Peyer's patch (tissue), 4 donors: ENCODE data around the gene ENC1. TPM values are rescaled to one million over a fixed set of nuclear protein-coding genes. Genes with fewer than 3 reads are reported as not detected.

Experiments used
- DNase-seq, 3 donors: peaks; one replicate each; pipeline ENCODE4 v3.0.0-alpha.2; 2017 to 2019
- H3K27ac ChIP-seq, 4 donors: fragments of 200-600 bp; sonication (generic); one replicate each; pipeline ENCODE4 v1.5.1; 2016 to 2019
- H3K27me3 ChIP-seq, 2 donors: fragments of 200-600 bp; sonication (generic); one replicate each; pipeline ENCODE4 v1.5.1; 2019
- H3K36me3 ChIP-seq, 3 donors: fragments of 200-600 bp; sonication (generic); one replicate each; pipeline ENCODE4 v1.5.1; 2016 to 2019
- H3K4me1 ChIP-seq, 4 donors: fragments of 200-600 bp; sonication (generic); one replicate each; pipeline ENCODE4 v1.5.1; 2016 to 2019
- H3K4me3 ChIP-seq, 4 donors: fragments of 200-600 bp; sonication (generic); 1 replicate in 3 of 4; 2 replicates in 1 of 4; pipeline ENCODE4 v1.5.1; 2016 to 2019; ENCODE audit warnings: mild to moderate bottlenecking in 1 of 4
- H3K9me3 ChIP-seq, 4 donors: fragments of 200-600 bp; sonication (generic); one replicate each; pipeline ENCODE4 v1.5.1; 2016 to 2019; ENCODE audit warnings: mild to moderate bottlenecking in 1 of 4
- POLR2A ChIP-seq, 2 donors: fragments of 450-650 bp; IDR thresholded peaks; one replicate each; pipeline ENCODE4 v1.5.1; 2017; ENCODE audit warnings: antibody characterized with exemption in 2 of 2, mild to moderate bottlenecking in 2 of 2, moderate library complexity in 2 of 2
- total RNA-seq, 4 donors: library from RNA; depleted of rRNA; stranded (reverse); fragments of >200 nt; gene quantifications; one replicate each; pipeline ENCODE4 v1.1.0, GENCODE V29; 2016
- TF ChIP-seq, protein P1 (sequence below), 6 experiments: fragments of 450-650 bp in 4 of 6; fragments of 200-600 bp in 2 of 6; sonication (generic) in 1 of 6; IDR thresholded peaks; one replicate each; pipeline ENCODE4 v1.5.1; 2017 to 2019; ENCODE audit warnings: antibody characterized with exemption in 6 of 6, mild to moderate bottlenecking in 3 of 6, moderate library complexity in 1 of 6

The ENC1 gene
- total RNA-seq, 4 donors from 2014 or later, result 28.7 to 123 (median 40.0) TPM

DNA sequence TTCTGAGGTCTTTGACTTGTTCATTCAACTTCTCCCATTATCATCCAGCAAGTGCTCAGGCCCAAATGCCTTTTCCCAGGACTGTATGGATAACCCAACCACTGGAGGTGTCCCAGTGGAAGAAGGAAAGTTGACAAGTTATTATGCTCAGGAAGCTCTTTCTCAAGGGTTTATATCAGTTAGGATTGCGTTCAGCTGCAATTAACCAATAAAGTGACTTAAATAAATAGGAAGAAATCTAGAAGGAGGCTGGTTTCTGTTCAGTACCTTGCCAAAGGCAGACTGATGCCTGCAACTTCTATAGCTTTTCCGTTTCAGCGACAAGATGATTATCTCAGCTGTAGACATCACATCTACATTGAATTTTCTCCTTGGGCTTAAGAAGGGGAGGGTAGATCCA, 52.1 kb downstream of the ENC1 start:
- Histone ChIP-seq H3K9me3 (no peaks in the 10 kb centered on the region), H3K4me3 (no peak overlapping the region), H3K27ac (no peak overlapping the region), H3K27me3 (no peaks in the 10 kb centered on the region), H3K36me3 (no peaks in the 10 kb centered on the region), H3K4me1 (peaks cover 0 to 10% (median 0%) of the 10 kb centered on the region in 4 donors)
- no peak for DNase-seq
- TF ChIP-seq POLR2A (IDR thresholded peaks at IDR 0.05), result no peak
- TF ChIP-seq, protein P1, sequence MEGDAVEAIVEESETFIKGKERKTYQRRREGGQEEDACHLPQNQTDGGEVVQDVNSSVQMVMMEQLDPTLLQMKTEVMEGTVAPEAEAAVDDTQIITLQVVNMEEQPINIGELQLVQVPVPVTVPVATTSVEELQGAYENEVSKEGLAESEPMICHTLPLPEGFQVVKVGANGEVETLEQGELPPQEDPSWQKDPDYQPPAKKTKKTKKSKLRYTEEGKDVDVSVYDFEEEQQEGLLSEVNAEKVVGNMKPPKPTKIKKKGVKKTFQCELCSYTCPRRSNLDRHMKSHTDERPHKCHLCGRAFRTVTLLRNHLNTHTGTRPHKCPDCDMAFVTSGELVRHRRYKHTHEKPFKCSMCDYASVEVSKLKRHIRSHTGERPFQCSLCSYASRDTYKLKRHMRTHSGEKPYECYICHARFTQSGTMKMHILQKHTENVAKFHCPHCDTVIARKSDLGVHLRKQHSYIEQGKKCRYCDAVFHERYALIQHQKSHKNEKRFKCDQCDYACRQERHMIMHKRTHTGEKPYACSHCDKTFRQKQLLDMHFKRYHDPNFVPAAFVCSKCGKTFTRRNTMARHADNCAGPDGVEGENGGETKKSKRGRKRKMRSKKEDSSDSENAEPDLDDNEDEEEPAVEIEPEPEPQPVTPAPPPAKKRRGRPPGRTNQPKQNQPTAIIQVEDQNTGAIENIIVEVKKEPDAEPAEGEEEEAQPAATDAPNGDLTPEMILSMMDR (IDR thresholded peaks at IDR 0.05), result no peak

DNA sequence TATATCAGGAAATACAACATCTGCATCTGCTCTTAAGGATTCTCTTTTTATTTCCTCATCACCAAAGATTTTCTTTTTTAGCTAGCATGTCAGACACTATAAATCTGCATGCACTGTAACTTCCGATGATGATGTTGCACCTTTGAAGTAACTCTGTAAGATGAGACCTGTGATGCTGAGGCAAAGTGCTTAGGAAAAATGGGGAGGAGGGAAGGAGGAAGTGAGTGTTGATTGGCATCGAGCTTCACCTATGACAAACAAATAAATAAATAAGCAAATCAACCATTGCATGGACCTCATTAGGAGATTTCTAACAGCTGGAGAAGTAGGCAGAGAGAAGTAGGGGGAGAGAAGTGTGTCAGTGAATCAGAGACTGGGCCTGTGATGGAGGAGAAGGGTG, 52.6 kb downstream of the ENC1 start:
- TF ChIP-seq POLR2A (IDR thresholded peaks at IDR 0.05), result no peak
- TF ChIP-seq, protein P1 (IDR thresholded peaks at IDR 0.05), result no peak
- Histone ChIP-seq H3K4me1 (peaks cover 0 to 10% (median 0%) of the 10 kb centered on the region in 4 donors), H3K27me3 (no peaks in the 10 kb centered on the region), H3K9me3 (no peaks in the 10 kb centered on the region), H3K36me3 (no peaks in the 10 kb centered on the region), H3K4me3 (no peak overlapping the region), H3K27ac (no peak overlapping the region)
- no peak for DNase-seq

DNA sequence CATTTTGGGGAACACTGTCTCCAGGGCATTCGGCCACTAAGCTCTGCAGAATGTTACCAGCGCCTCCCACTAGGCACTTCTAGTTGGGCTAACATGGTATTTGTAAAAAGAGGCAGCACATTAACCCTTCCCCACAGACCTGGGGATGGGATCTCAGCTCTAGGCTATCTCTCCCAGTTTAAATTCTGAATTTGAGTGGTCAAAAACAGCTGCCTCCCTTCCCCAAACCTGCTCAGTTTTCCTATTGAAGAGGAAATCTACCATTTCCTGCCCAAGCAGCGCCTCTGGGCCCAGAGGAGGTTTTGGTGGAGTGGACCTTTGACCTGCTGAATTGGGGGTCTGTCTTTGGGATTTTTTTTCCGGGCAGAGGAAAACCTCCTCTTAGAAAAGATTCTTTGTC, 53.2 kb downstream of the ENC1 start:
- no peak overlapping the region for H3K4me3 ChIP-seq
- no peaks in the 10 kb centered on the region for H3K9me3 ChIP-seq
- H3K27ac ChIP-seq, result no peak overlapping the region
- H3K4me1 ChIP-seq, result peaks cover 0 to 10% (median 0%) of the 10 kb centered on the region in 4 donors
- no peak for DNase-seq
- no peaks in the 10 kb centered on the region for H3K36me3 ChIP-seq
- H3K27me3 ChIP-seq, result no peaks in the 10 kb centered on the region
- TF ChIP-seq, protein P1 (IDR thresholded peaks at IDR 0.05), result no peak
- no peak for TF ChIP-seq POLR2A (IDR thresholded peaks at IDR 0.05)

DNA sequence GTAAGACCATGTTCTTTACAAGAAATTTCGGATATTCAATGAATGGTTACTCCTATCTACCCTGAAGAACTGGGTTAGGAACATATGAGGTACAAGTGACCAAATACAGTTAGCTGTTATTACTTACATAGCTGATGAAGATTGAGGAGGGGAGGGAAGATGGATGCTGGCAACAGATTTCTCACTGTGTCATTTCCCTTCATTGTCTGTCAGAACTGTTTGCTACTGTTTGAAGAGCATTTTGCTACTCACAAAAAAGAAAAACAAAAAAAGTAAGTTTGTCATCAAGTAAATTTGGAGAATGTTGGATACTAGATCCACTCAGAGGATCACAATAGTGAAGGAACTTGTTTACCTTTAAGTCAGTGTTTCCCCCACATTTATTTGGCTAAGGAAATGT, 53.7 kb downstream of the ENC1 start:
- Histone ChIP-seq H3K36me3 (no peaks in the 10 kb centered on the region), H3K4me3 (no peak overlapping the region), H3K9me3 (no peaks in the 10 kb centered on the region), H3K4me1 (peaks cover 0 to 11% (median 0%) of the 10 kb centered on the region in 4 donors), H3K27ac (no peak overlapping the region), H3K27me3 (no peaks in the 10 kb centered on the region)
- DNase-seq, result no peak
- TF ChIP-seq, protein P1 (IDR thresholded peaks at IDR 0.05), result no peak
- TF ChIP-seq POLR2A (IDR thresholded peaks at IDR 0.05), result no peak

DNA sequence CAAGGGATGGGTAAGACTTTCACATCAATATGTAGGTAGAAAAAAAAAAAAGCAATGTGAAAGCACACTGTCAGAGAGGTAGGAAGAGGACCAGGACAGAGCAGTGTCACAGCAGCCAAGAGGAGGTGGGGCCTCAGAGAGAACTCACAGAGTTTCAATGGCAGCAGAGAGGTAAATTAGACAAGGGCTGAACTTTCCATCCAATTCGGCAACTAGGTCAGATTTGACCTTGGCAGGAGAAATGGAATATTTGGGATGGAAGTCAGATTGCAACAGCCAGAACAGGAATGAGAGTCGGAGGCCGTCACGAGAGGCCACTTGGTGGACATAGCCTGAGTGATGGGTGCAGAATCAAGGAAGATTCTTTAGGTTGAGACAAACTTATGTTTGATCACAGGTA, 57.7 kb downstream of the ENC1 start:
- H3K27me3 ChIP-seq, result no peaks in the 10 kb centered on the region
- H3K27ac ChIP-seq, result no peak overlapping the region
- H3K9me3 ChIP-seq, result no peaks in the 10 kb centered on the region
- TF ChIP-seq, protein P1 (IDR thresholded peaks at IDR 0.05), result no peak
- TF ChIP-seq POLR2A (IDR thresholded peaks at IDR 0.05), result no peak
- DNase-seq, result no peak
- H3K36me3 ChIP-seq, result no peaks in the 10 kb centered on the region
- peaks cover 0 to 20% (median 0%) of the 10 kb centered on the region in 4 donors for H3K4me1 ChIP-seq
- no peak overlapping the region for H3K4me3 ChIP-seq

DNA sequence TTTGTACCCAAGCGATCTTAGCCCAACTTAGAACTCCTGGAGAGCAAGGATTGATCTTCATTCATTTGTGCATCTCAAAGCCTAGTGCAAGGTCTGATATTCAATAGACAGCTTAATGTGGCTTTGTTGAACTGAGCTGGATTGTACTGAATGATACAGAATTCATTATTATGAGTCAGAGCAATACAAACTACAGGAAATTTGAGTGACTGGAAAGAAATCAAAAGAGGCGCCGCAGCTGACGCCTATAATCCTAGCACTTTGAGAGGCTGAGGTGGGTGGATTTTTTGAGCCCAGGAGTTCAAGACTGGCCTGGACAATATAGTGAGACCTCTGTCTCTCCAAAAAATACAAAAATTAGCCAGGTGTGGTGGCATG, 58.6 kb downstream of the ENC1 start:
- DNase-seq, result peak in 1 of 3 donors; percentile 65
- peaks cover 0 to 25% (median 0%) of the 10 kb centered on the region in 4 donors for H3K4me1 ChIP-seq
- no peaks in the 10 kb centered on the region for H3K27me3 ChIP-seq
- no peaks in the 10 kb centered on the region for H3K36me3 ChIP-seq
- peak overlapping the region in 2 of 4 donors; percentile 69 to 82 for H3K27ac ChIP-seq
- no peaks in the 10 kb centered on the region for H3K9me3 ChIP-seq
- TF ChIP-seq POLR2A (IDR thresholded peaks at IDR 0.05), result no peak
- TF ChIP-seq, protein P1 (IDR thresholded peaks at IDR 0.05), result no peak
- no peak overlapping the region for H3K4me3 ChIP-seq
